ENCODE measurements around the gene UTS2B.
A peak's percentile ranks its signal among the peaks of the same experiment; 100 is the strongest.
"Not testable (repeated sequence)": the region's sequence is repeated elsewhere in the genome, so short reads cannot be mapped to it uniquely, and the experiment has no call there.

Gene UTS2B

GRCh38 chr3:191256405-191256804 is 73.9 kb downstream of the UTS2B start:
- Histone ChIP-seq H3K36me3 (ENCODE audit: control insufficient read depth, insufficient read depth, low read length) (no peaks in the 10 kb centered on the region), H3K4me1 (ENCODE audit: control insufficient read depth, insufficient read depth, low read length) (peaks cover 74% of the 10 kb centered on the region), H3K9me3 (ENCODE audit: control insufficient read depth, insufficient read depth, low read length) (no peaks in the 10 kb centered on the region), H3K4me3 (ENCODE audit: low read depth, low read length) (no peak overlapping the region), H3K9ac (ENCODE audit: low read depth, low read length) (no peak overlapping the region), H3K27ac (ENCODE audit: low read depth, low read length) (no peak overlapping the region), H3K27me3 (ENCODE audit: control insufficient read depth, insufficient read depth, low read length) (no peaks in the 10 kb centered on the region)

- Histone ChIP-seq H3K27ac (ENCODE audit: low read depth, low read length) (no peak overlapping the region), H3K9ac (ENCODE audit: low read depth, low read length) (no peak overlapping the region), H3K36me3 (ENCODE audit: control insufficient read depth, insufficient read depth, low read length) (no peaks in the 10 kb centered on the region), H3K4me1 (ENCODE audit: control insufficient read depth, insufficient read depth, low read length) (peaks cover 61% of the 10 kb centered on the region), H3K4me3 (ENCODE audit: low read depth, low read length) (no peak overlapping the region), H3K9me3 (ENCODE audit: control insufficient read depth, insufficient read depth, low read length) (no peaks in the 10 kb centered on the region), H3K27me3 (ENCODE audit: control insufficient read depth, insufficient read depth, low read length) (no peaks in the 10 kb centered on the region)
Measured at GRCh38 chr3:191255156-191255555, 75.2 kb downstream of the UTS2B start.

- Histone ChIP-seq H3K27me3 (ENCODE audit: control insufficient read depth, insufficient read depth, low read length) (no peaks in the 10 kb centered on the region), H3K27ac (ENCODE audit: low read depth, low read length) (peak overlapping the region; percentile 71), H3K36me3 (ENCODE audit: control insufficient read depth, insufficient read depth, low read length) (no peaks in the 10 kb centered on the region), H3K9ac (ENCODE audit: low read depth, low read length) (no peak overlapping the region), H3K4me3 (ENCODE audit: low read depth, low read length) (no peak overlapping the region), H3K9me3 (ENCODE audit: control insufficient read depth, insufficient read depth, low read length) (no peaks in the 10 kb centered on the region), H3K4me1 (ENCODE audit: control insufficient read depth, insufficient read depth, low read length) (peaks cover 69% of the 10 kb centered on the region)
Measured at GRCh38 chr3:191254098-191254873, 76.0 kb downstream of the UTS2B start.

- H3K27me3 ChIP-seq (ENCODE audit: control insufficient read depth, insufficient read depth, low read length): no peaks in the 10 kb centered on the region
- H3K27ac ChIP-seq (ENCODE audit: low read depth, low read length): peak overlapping the region; percentile 73
- H3K4me3 ChIP-seq (ENCODE audit: low read depth, low read length): peak overlapping the region; percentile 3; the same call in 1 of the 2 replicates
- H3K4me1 ChIP-seq (ENCODE audit: control insufficient read depth, insufficient read depth, low read length): peaks cover 62% of the 10 kb centered on the region
- H3K9ac ChIP-seq (ENCODE audit: low read depth, low read length): no peak overlapping the region
- no peaks in the 10 kb centered on the region for H3K9me3 ChIP-seq (ENCODE audit: control insufficient read depth, insufficient read depth, low read length)
- no peaks in the 10 kb centered on the region for H3K36me3 ChIP-seq (ENCODE audit: control insufficient read depth, insufficient read depth, low read length)
Measured at GRCh38 chr3:191253089-191253799, 77.1 kb downstream of the UTS2B start.

- H3K27ac ChIP-seq (ENCODE audit: low read depth, low read length): no peak overlapping the region
- H3K9me3 ChIP-seq (ENCODE audit: control insufficient read depth, insufficient read depth, low read length): no peaks in the 10 kb centered on the region
Measured at GRCh38 chr3:191246630-191247029, 83.7 kb downstream of the UTS2B start.

GRCh38 chr3:191246034-191246433 is 84.3 kb downstream of the UTS2B start:
- H3K27ac ChIP-seq (ENCODE audit: low read depth, low read length); H3K9me3 ChIP-seq (ENCODE audit: control insufficient read depth, insufficient read depth, low read length); H3K27me3 ChIP-seq (ENCODE audit: control insufficient read depth, insufficient read depth, low read length); H3K36me3 ChIP-seq (ENCODE audit: control insufficient read depth, insufficient read depth, low read length); H3K9ac ChIP-seq (ENCODE audit: low read depth, low read length); H3K4me3 ChIP-seq (ENCODE audit: low read depth, low read length): not testable (repeated sequence)
- H3K4me1 ChIP-seq (ENCODE audit: control insufficient read depth, insufficient read depth, low read length): peaks cover 10% of the 10 kb centered on the region; the same call in 1 of the 2 replicates

More at GRCh38 chr3:191246630-191247029, 83.7 kb downstream of the UTS2B start:
- H3K27me3 ChIP-seq (ENCODE audit: control insufficient read depth, insufficient read depth, low read length): no peaks in the 10 kb centered on the region
- peaks cover 10% of the 10 kb centered on the region; the same call in 1 of the 2 replicates for H3K4me1 ChIP-seq (ENCODE audit: control insufficient read depth, insufficient read depth, low read length)
- no peak overlapping the region for H3K9ac ChIP-seq (ENCODE audit: low read depth, low read length)
- no peak overlapping the region for H3K4me3 ChIP-seq (ENCODE audit: low read depth, low read length)
- H3K36me3 ChIP-seq (ENCODE audit: control insufficient read depth, insufficient read depth, low read length): no peaks in the 10 kb centered on the region

GRCh38 chr3:191244242-191244867 is 86.0 kb downstream of the UTS2B start:
- H3K4me3 ChIP-seq (ENCODE audit: low read depth, low read length): no peak overlapping the region
- H3K9ac ChIP-seq (ENCODE audit: low read depth, low read length): no peak overlapping the region
- no peak overlapping the region for H3K27ac ChIP-seq (ENCODE audit: low read depth, low read length)
- H3K9me3 ChIP-seq (ENCODE audit: control insufficient read depth, insufficient read depth, low read length): no peaks in the 10 kb centered on the region
- H3K4me1 ChIP-seq (ENCODE audit: control insufficient read depth, insufficient read depth, low read length): peaks cover 18% of the 10 kb centered on the region
- no peaks in the 10 kb centered on the region for H3K27me3 ChIP-seq (ENCODE audit: control insufficient read depth, insufficient read depth, low read length)
- H3K36me3 ChIP-seq (ENCODE audit: control insufficient read depth, insufficient read depth, low read length): no peaks in the 10 kb centered on the region

GRCh38 chr3:191240486-191240885 is 89.8 kb downstream of the UTS2B start:
- Histone ChIP-seq H3K36me3 (ENCODE audit: control insufficient read depth, insufficient read depth, low read length) (no peaks in the 10 kb centered on the region), H3K4me3 (ENCODE audit: low read depth, low read length) (no peak overlapping the region), H3K9me3 (ENCODE audit: control insufficient read depth, insufficient read depth, low read length) (no peaks in the 10 kb centered on the region), H3K27me3 (ENCODE audit: control insufficient read depth, insufficient read depth, low read length) (no peaks in the 10 kb centered on the region), H3K9ac (ENCODE audit: low read depth, low read length) (no peak overlapping the region), H3K27ac (ENCODE audit: low read depth, low read length) (no peak overlapping the region), H3K4me1 (ENCODE audit: control insufficient read depth, insufficient read depth, low read length) (peaks cover 53% of the 10 kb centered on the region)

- Histone ChIP-seq H3K36me3 (ENCODE audit: control insufficient read depth, insufficient read depth, low read length) (no peaks in the 10 kb centered on the region), H3K4me1 (ENCODE audit: control insufficient read depth, insufficient read depth, low read length) (peaks cover 54% of the 10 kb centered on the region), H3K4me3 (ENCODE audit: low read depth, low read length) (no peak overlapping the region), H3K27ac (ENCODE audit: low read depth, low read length) (peak overlapping the region; percentile 81), H3K9me3 (ENCODE audit: control insufficient read depth, insufficient read depth, low read length) (no peaks in the 10 kb centered on the region), H3K27me3 (ENCODE audit: control insufficient read depth, insufficient read depth, low read length) (no peaks in the 10 kb centered on the region), H3K9ac (ENCODE audit: low read depth, low read length) (no peak overlapping the region)
Measured at GRCh38 chr3:191239407-191240031, 90.8 kb downstream of the UTS2B start.

- H3K27ac ChIP-seq (ENCODE audit: low read depth, low read length): peak overlapping the region; percentile 81
Measured at GRCh38 chr3:191238321-191238817, 92.0 kb downstream of the UTS2B start.

More at GRCh38 chr3:191238321-191238817, 92.0 kb downstream of the UTS2B start:
- H3K36me3 ChIP-seq (ENCODE audit: control insufficient read depth, insufficient read depth, low read length): no peaks in the 10 kb centered on the region
- no peak overlapping the region for H3K9ac ChIP-seq (ENCODE audit: low read depth, low read length)
- no peak overlapping the region for H3K4me3 ChIP-seq (ENCODE audit: low read depth, low read length)
- H3K27me3 ChIP-seq (ENCODE audit: control insufficient read depth, insufficient read depth, low read length): no peaks in the 10 kb centered on the region
- no peaks in the 10 kb centered on the region for H3K9me3 ChIP-seq (ENCODE audit: control insufficient read depth, insufficient read depth, low read length)
- peaks cover 54% of the 10 kb centered on the region for H3K4me1 ChIP-seq (ENCODE audit: control insufficient read depth, insufficient read depth, low read length)

All from HUES48 (cell line).